Dermis microvascular lymphatic vessel endothelial cell (primary cell): ENCODE data around the gene SCAF4. TPM values are rescaled to one million over a fixed set of nuclear protein-coding genes. Genes with fewer than 3 reads are reported as not detected.
A peak's percentile ranks its signal among the peaks of the same experiment; 100 is the strongest.
"Not testable (repeated sequence)": the region's sequence is repeated elsewhere in the genome, so short reads cannot be mapped to it uniquely, and the experiment has no call there.

Experiments
- DNase-seq, 2 donors: peaks; one replicate each; pipeline versions ENCODE4 v3.0.0 to v3.0.0-alpha.2; 2010; ENCODE audit warnings: low read depth in 2 of 2
- total RNA-seq: library from RNA; depleted of rRNA; stranded (reverse); fragments of >200 nt; gene quantifications from 2 replicates; pipeline ENCODE4 v1.2.1, GENCODE V29; 2014

Gene SCAF4, protein sequence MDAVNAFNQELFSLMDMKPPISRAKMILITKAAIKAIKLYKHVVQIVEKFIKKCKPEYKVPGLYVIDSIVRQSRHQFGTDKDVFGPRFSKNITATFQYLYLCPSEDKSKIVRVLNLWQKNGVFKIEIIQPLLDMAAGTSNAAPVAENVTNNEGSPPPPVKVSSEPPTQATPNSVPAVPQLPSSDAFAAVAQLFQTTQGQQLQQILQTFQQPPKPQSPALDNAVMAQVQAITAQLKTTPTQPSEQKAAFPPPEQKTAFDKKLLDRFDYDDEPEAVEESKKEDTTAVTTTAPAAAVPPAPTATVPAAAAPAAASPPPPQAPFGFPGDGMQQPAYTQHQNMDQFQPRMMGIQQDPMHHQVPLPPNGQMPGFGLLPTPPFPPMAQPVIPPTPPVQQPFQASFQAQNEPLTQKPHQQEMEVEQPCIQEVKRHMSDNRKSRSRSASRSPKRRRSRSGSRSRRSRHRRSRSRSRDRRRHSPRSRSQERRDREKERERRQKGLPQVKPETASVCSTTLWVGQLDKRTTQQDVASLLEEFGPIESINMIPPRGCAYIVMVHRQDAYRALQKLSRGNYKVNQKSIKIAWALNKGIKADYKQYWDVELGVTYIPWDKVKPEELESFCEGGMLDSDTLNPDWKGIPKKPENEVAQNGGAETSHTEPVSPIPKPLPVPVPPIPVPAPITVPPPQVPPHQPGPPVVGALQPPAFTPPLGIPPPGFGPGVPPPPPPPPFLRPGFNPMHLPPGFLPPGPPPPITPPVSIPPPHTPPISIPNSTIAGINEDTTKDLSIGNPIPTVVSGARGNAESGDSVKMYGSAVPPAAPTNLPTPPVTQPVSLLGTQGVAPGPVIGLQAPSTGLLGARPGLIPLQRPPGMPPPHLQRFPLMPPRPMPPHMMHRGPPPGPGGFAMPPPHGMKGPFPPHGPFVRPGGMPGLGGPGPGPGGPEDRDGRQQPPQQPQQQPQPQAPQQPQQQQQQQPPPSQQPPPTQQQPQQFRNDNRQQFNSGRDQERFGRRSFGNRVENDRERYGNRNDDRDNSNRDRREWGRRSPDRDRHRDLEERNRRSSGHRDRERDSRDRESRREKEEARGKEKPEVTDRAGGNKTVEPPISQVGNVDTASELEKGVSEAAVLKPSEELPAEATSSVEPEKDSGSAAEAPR
- 2.6 and 4.6 TPM in 2 replicates for total RNA-seq

DNA sequence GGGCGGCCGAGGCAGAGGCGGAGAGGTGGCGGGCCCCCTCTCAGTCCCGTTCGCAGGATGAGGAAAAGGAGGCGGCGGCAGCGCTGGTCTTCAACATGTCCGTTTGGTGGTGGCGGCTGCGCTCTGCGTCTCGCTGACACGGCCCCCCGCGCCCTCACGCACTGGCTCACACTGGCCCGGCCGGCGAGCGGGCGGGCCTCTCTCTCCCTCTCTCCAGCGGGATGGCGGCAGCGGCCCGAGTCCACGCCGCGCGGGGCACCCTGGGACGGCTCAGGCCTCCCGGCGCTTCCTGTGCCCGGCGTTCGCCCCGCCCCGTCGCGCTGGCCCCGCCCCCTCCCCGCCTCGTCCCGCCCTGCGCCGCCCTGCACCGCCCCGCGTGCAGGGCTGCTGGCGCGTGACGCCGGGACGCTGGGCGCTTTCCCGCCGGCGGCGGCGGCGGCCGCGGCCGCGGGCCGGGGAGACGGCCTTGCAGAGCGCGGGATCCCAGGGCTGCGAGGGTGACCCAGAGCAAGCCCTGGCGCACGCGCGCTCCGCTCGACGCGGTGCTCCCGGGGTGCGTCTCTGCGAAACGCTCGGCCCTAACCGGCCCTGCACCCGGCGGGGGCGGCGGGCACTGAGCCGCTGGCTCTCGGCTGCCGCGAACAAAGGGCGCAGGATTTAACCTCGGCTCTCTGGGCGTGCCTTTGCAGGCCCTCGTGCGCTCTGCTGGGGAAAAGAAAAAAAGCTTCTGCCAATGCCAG, at the start of gene SCAF4:
Gene SCAF4 (minus strand): TSS at position 262 of the 740 bp plus-strand sequence. CDS start 426 bp downstream, outside the sequence.
- DNase-seq = peak; percentile 69 to 93

DNA sequence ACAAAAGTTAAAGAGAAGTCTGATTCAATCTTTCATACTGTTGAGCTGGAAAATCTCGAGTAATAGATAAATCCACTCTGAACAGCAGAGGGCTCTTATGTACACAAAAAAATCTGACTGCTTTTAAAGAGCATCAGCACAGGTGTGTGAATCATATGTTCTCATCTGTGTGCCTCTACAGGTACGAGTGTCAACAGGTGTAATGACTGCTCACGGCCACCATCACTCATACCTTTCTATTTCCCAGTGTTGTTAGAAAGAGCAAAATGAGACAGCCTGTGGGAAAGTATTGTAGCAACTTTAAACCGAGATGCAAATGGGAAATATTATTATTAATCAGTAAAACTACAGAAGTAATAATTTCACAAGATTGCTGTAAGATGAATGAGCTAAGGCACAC, 49.0 kb upstream of the SCAF4 start:
- no peak for DNase-seq

DNA sequence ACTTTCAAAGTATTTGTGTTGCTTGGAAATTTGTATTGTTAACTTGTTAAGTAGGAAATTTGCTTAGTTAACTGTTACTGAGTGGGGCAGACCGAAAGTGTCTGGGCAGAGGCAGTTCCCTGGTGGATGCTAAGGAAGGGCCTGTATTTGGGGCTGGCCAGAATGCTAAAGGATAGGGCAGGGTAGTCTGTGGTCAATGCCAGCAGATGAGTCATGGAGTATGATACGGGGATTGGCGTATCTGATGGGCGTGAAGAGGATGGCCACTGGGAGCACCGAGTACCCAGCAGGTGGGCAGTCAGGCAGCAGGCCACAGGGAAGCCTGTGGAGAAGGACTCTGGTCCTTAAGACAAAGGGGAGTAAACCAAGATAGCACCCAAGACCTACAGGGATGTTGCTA, 46.6 kb upstream of the SCAF4 start:
- DNase-seq = no peak

DNA sequence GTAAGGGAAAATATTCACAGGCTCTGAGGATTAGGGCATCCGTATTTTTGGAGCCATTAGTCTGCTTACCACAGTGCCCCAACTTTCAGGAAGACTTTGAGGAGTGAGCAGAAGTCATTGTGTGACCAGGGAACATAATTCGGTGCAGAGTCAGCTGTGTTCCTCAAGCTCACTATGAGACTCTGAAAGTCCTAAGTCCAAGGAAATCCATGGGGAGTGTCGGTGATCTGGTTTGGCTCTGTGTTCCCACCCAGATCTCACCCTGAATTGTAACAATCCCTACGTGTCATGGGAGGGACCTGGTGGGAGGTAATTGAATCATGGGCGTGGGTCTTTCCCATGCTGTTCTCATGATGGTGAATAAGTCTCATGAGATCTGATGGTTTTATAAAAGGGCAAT, 45.9 kb upstream of the SCAF4 start:
- no peak for DNase-seq

DNA sequence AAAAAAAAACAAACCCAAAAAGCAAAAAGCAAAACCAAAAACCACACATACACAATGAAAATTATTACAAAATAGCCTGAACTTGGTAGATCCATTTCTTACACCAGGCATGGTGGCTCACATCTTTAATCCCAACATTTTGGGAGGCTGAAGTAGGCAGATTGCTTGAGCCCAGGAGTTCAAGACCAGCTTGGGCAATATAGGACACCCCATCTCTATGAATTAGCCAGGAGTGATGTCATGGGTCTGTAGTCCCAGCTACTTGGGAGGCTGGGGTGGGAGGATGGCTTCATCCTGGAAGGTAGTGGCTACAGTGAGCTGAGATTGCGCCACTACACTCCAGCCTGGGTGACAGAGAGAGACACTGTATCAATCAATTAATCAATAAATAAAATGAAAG, 42.1 kb upstream of the SCAF4 start:
- no peak for DNase-seq

DNA sequence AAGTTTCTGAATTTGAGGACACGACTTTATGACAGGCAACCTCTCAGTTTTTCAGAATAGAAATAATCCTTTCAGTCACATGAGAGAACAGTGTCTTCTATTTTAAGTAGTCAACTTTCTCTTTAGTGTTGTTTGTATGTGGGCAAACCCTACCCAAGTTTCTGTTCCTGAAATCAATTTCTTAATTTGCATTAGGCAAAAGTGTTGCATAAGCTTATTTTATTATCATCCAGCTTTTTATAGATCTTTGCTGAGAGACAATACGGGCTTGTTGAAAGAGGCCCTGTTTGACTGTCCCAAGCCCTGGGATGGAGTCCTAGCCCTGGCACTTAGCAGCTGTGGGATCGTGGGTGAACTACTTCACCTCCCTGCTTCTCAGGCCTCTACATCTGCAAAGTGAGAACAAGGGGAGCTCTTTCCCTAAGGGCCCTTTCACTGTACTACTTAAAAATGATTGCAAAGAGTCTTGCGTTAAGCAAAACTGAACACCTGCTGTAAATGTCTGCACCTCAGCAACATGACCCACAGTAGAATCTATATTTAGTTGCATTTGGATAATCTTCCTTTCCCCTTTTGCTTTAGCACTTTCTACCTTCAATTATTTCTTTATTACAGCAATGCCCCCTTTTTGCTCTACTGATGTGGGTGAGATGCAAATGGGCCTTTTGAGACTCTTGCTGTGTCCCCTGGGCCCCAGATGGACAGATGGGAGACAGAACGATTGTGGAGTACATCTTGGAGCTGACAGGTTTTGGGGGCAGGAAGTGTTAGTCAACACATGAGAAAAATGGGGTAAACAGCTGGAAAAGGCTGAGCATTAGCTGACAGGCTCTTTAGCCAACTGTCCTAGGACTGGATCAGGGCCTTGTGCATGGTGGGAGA, 41.0 kb upstream of the SCAF4 start:
- no peak for DNase-seq

DNA sequence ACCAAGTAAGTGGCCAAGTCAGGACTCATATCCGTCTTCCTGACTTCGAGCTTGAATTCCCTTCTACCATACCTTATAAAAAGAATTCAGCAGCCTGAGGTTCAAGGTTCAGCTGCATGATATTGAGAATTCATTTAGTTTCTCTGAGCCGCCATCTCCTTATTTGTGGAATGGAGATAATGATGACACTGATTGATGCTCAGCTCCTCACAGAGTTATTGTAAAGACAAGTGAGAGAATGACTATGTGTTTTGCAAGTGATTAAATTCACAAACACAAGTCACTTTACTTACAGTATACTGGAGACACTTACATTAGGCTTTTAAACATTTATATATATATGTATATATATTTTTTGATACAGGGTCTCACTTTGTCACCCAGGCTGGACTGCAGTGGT, 39.8 kb upstream of the SCAF4 start:
- no peak for DNase-seq

DNA sequence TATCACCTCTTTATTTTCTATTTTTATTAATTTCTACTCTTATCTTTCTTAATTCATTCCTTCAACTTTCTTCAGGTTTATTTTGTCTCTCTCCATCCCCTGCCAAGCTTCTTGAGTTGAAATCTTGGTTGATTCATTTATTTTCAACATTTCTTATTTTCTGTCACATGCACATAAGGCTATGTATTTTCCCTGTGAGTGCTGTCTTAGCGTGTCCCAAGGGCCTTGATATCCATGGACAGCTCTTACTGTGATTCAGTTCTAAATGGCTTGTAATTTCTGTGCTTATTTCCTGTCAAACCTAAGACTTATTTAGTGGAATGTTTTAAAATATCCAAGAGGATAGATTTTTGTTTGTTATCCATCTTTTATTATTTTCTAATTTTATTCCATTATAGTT, 36.8 kb upstream of the SCAF4 start:
- DNase-seq = no peak

DNA sequence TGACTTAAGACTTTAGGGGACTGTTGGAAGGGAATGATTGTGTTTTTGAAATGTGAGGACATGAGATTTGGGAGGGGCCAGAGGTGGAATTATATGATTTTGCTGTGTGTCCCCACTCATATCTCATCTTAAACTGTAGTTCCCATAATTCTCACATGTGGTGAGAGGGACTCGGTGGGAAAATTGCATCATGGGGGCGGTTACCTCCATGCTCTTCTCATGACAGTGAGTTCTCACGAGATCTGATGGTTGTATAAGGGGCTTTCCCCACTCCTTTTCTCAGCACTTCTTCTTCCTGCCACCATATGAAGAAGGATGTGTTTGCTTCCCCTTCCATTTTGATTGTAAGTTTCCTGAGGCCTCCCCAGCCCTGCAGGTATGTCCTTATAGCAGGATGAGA, 35.0 kb upstream of the SCAF4 start:
- no peak for DNase-seq

DNA sequence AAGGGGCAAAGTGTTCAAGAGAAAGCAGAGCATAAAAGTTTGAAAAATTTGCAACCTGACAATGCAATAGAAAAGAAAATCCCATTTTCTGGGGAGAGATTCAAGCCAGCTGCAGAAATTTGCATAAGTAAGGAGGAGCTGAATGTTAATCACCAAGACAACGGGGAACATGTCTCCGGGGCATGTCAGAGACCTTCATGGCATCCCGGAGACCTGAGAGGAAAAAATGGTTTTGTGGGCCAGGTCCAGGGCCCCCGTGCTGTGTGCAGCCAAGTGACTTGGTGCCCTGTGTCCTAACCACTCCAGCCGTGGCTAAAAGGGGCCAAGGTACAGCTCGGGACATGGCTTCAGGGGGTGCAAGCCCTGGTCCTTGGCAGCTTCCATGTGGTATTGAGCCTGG, 33.9 kb upstream of the SCAF4 start:
- DNase-seq = not testable (repeated sequence)

DNA sequence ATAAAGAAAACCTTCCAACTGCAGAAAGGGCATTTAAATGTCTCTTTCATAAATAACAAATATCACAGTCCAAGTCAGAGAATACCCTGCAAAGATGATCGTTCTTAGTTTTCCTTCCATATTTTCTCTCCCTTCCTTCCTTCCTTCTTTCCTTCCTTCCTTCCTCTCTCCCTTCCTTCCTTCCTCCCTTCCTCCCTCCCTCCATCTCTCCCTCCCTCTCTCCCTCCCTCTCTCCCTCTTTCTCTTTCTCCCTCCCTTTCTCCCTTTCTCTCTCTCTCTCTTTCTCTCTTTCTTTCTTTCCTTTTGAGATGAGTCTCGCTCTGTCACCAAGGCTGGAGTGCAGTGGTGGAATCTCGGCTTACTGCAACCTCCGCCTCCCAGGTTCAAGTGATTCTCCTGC, 29.0 kb upstream of the SCAF4 start:
- DNase-seq = no peak

DNA sequence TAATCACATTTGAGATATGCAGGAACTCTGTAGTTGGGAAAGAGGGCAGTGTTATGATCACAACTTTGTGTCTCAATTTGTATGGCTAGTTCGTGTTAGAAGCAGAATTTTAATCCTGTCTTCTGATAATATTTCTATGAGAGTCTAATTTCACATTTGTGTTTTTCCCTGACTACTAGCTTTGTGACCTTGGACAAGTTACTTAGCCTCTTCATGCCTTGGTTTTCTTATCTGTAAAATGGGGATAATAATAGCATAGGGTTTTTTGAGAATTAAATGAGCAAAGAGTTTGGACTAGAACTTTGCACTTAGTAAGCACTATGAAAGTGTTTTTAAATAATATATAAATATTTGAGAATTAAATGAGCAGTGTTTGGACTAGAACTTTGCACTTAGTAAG, 24.9 kb upstream of the SCAF4 start:
- no peak for DNase-seq

DNA sequence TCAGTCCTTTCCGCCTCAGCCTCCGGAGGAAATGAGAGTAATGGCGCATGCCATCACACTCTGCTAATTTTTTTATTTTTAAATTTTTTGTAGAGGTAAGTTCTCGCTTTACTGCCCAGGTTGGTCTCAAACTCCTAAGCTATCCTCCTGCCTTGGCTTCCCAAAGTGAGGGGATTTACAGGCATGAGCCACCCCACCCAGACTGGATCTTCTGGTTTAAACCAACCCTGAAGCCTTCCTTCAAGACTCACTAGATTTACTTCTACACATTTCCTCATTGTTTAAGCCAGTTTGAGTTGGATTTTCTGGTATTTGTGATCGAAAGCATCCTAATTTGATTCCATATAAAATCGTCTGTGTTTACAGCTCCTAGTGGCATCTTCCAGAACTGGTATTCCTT, 23.1 kb upstream of the SCAF4 start:
- no peak for DNase-seq

DNA sequence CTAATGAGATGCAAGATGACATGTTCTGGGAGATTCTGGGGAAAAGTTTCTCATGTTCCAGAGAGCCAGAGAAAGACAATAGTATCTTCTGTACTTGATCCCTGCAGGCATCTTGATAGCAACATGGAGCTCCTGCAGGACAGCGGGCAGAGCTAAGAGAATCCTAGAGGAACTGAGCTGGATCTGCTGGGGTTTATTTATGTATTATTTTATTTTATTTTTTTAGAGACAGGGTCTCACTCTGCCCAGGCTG, 22.7 kb upstream of the SCAF4 start:
- DNase-seq = no peak

DNA sequence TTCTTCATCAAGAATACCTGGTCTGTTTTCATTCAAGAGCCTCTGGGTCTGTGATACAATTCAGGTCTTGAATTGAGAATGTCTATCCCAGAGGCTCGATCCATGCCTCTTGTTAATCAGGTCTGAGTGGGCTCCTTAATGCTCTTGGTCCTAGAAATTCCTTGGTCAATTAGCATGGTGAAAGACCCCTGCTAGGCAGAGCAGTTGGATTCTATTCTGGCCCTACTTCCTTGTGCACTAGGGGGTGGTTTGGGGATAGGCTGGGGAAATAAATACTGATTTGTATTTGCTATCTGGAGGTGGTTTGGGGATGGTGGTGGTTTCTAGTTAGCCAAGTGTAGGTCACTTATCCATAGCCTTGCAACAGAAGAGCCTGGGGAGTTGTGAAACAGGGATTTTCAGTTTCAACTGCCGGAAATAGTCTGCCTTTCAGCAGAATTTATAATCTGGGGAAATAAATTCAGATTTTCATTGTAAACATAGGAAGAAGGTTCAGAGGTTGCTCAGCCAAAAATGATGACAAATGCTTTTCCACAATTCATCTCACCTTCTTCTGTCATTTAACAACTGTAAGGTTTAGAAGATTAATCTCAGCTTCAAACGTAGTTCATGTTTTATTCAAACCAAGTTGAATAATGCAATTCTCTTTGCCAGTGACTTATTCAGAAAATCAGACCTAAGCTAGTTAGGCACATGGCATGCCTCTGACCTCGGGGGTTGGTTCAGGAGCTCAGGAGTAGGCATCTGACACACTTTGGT, 22.2 kb upstream of the SCAF4 start:
- no peak for DNase-seq

DNA sequence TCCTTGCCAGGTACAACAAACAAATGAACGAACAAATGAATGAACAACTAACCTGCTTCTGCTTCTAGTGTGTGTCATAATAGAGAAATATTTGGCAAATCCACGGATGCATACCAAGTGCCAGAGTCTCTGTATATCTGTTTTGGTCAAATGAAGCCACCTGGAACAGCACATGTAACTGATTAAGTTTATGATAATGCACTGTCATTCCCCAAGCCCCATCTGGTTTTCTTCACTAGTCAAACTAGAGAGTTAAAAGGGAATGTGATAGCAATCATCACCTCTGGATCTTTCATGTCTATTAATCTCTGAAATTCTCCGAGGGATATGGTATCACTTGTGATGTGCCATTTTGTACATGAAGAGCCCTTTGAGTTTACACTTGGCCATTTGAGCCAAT, 21.0 kb upstream of the SCAF4 start:
- no peak for DNase-seq

DNA sequence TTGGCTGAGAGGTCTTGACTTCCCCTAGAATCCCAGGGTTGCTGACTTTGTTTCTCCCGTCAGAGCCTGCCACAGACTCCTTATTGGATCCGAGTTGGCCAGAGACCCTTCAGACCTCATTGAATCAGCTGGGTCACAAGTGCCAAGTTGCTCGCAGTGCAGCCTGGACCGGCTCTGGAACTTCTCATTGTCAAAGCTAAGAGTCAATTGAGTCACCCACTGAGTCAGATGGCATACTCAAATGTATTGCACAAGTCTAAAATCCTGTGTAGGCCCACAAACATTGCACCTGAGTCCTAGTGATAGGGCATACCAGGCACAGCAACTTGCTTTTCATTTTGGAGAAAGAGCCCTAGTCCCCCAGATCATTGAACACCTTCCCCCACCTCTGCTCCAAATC, 20.4 kb upstream of the SCAF4 start:
- no peak for DNase-seq

DNA sequence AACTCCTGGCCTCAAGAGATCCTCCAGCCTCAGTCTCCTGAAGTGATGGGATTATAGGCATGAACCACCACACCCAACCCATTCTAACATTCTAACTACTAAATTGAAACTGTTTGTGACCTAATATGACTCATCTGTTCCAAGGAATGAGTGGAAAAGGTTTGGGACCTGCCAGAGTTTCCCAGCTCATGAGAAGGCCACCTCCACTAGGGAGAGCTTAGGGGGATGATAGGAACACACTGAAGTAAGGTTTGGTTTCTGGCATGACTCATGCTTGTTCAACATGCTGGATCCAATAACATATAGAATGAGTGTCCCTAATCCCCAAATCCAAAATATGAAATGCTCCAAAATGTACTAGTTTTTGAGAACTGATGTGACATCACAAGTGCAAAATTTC, 18.9 kb upstream of the SCAF4 start:
- DNase-seq = no peak

DNA sequence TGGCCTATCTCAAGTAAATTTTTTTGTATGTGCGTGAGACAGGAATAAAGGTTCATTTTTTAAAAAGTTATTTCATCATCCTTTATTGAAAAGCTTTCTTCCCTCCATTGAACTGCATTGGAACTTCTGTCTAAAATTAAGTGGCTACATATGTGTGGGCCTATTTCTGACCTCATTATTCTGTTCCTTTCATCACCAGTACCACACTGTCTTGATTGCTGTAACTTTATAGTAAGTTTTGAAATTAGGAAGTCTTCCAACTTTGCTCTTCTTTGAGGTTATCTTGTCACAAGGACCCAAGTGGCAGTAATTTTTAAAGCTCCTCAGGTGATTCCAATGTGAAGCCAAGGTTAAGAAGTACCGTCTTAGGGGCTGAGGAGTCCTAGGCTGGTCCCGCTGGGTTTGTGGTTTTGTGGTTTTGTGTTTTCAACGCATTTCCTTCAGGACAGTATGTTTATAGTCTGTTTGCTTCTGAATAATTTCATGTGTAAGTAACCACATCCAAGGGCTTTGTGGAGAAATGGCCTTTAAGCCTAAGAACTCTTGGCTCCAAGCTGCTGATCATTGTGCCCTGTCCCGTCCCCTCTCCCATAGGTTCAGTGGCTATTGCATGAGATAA, 12.4 kb upstream of the SCAF4 start:
- no peak for DNase-seq

DNA sequence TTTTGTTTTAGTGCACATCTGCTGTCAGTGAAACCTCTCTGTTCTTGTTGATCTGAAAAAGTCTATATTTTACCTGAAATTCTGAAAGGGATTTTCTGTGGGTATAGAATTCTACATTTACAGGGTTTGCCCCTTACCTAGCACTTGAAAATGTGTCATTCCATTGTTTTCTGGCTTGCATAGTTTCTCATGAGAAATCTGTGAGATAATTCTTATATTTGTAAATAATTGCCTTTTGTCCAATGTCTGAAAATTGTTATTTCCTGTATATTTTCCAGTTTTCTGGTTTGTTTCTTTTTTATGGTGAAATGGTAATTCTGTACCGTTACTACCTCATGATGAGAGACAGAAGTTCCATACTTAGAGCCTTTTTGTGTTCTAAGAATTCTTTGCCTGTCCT, 11.8 kb upstream of the SCAF4 start:
- no peak for DNase-seq
